Neural crest cell (in vitro differentiated cells): ENCODE data around the gene SCTR. TPM values are rescaled to one million over a fixed set of nuclear protein-coding genes. Genes with fewer than 3 reads are reported as not detected.

Experiments
- DNase-seq: peaks from one replicate; pipeline ENCODE4 v3.0.0; 2021; ENCODE audit warnings: low read depth, mixed read lengths, low spot score
- H3K27ac Mint-ChIP-seq: one replicate; pipeline ENCODE4 v1.8.0; 2021; ENCODE audit warnings: mild to moderate bottlenecking, mixed read lengths; ENCODE audit not compliant: unreplicated experiment
- H3K27me3 Mint-ChIP-seq: 2 replicates; pipeline ENCODE4 v1.8.0; 2021; ENCODE audit warnings: low read depth, mild to moderate bottlenecking, mixed read lengths
- H3K36me3 Mint-ChIP-seq: 2 replicates; pipeline ENCODE4 v1.8.0; 2021; ENCODE audit warnings: low read depth, mild to moderate bottlenecking, mixed read lengths
- H3K4me1 Mint-ChIP-seq: 2 replicates; pipeline ENCODE4 v1.8.0; 2021; ENCODE audit warnings: mixed read lengths
- H3K4me3 Mint-ChIP-seq: one replicate; pipeline ENCODE4 v1.8.0; 2021; ENCODE audit warnings: mild to moderate bottlenecking, mixed read lengths
- H3K9me3 Mint-ChIP-seq: 2 replicates; pipeline ENCODE4 v1.8.0; 2021; ENCODE audit warnings: mixed read lengths
- total RNA-seq: library from RNA; stranded (reverse); gene quantifications from 2 replicates; pipeline ENCODE4 v1.2.1, GENCODE V29; 2021
- TF ChIP-seq, protein P1 (sequence below): fragments of 200-600 bp; sonication (generic); conservative IDR thresholded peaks from 2 replicates; pipeline ENCODE4 v1.5.0; 2021; ENCODE audit warnings: antibody characterized with exemption, mild to moderate bottlenecking

Gene SCTR
- total RNA-seq, 1 donor from 2014 or later, result not detected

- DNase-seq, result no peak
- H3K4me1 Mint-ChIP-seq, result peaks cover 31% of the 10 kb centered on the region
- H3K4me3 Mint-ChIP-seq, result no peak overlapping the region
- peaks cover 6% of the 10 kb centered on the region for H3K9me3 Mint-ChIP-seq
- no peak overlapping the region for H3K27ac Mint-ChIP-seq
- H3K27me3 Mint-ChIP-seq, result peaks cover 6% of the 10 kb centered on the region
- H3K36me3 Mint-ChIP-seq, result peaks cover 6% of the 10 kb centered on the region
- TF ChIP-seq, protein P1, sequence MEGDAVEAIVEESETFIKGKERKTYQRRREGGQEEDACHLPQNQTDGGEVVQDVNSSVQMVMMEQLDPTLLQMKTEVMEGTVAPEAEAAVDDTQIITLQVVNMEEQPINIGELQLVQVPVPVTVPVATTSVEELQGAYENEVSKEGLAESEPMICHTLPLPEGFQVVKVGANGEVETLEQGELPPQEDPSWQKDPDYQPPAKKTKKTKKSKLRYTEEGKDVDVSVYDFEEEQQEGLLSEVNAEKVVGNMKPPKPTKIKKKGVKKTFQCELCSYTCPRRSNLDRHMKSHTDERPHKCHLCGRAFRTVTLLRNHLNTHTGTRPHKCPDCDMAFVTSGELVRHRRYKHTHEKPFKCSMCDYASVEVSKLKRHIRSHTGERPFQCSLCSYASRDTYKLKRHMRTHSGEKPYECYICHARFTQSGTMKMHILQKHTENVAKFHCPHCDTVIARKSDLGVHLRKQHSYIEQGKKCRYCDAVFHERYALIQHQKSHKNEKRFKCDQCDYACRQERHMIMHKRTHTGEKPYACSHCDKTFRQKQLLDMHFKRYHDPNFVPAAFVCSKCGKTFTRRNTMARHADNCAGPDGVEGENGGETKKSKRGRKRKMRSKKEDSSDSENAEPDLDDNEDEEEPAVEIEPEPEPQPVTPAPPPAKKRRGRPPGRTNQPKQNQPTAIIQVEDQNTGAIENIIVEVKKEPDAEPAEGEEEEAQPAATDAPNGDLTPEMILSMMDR, result no peak
Measured at GRCh38 chr2:119422360-119423107, 101.7 kb downstream of the SCTR start.

DNA sequence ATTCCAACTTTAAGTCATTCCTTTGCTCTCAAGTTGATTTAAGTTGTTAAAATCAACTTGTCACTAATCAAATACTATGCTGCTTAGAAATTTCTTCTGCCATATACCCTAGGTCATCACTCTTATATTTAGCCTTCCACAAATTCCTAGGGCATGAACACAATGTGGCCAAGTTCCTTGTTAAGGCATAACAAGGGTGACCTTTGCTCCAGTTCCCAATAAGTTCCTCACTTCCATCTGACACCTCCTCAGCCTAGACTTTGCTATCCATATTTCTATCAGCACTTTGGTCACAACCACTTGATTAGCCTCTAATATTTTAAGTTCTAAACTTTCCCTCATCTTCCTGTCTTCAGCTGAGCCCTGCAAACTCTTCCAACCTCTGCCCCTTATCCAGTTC, 102.5 kb downstream of the SCTR start:
- TF ChIP-seq, protein P1, result no peak
- Mint-ChIP-seq H3K27ac (no peak overlapping the region), H3K4me1 (peaks cover 24% of the 10 kb centered on the region), H3K9me3 (peaks cover 6% of the 10 kb centered on the region), H3K36me3 (peaks cover 6% of the 10 kb centered on the region), H3K4me3 (no peak overlapping the region), H3K27me3 (peaks cover 2% of the 10 kb centered on the region)
- no peak for DNase-seq

GRCh38 chr2:119421304-119421703, 103.0 kb downstream of the SCTR start:
- H3K4me3 Mint-ChIP-seq, result no peak overlapping the region
- TF ChIP-seq, protein P1, result no peak
- no peak overlapping the region for H3K27ac Mint-ChIP-seq
- no peak for DNase-seq
- no peaks in the 10 kb centered on the region for H3K27me3 Mint-ChIP-seq
- H3K9me3 Mint-ChIP-seq, result peaks cover 6% of the 10 kb centered on the region
- peaks cover 20% of the 10 kb centered on the region for H3K4me1 Mint-ChIP-seq
- peaks cover 6% of the 10 kb centered on the region for H3K36me3 Mint-ChIP-seq

DNA sequence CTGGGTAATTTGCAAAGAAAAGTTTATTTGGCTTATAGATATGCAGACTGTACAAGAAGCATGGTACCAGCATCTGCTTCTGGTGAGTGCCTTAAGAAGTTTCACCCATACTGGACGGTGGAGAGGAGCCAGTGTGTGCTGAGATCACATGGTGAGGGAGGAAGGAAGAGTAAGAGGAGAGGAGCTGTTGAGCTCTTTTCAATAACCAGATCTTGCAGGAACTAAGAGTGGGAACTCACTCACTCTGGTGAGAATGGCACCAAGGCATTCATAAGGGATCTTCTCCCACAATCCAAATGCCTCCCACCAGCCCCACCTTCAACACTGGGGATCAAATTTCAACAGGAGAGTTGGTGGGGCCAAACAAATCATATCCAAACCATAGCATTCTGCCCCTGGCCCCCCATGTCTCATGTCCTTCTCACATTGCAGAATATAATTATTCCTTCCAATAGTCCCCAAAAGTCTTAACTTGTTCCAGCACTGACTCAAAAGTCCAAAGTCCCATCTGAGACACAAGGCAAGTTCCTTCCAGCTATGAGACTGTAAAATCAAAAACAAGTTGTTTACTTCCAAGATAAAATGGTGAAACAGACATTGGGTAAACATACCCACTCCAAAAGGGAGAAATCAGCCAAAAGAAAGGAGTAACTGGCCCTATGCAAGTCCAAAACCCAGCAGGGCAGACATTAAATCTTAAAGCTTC, 104.3 kb downstream of the SCTR start:
- peaks cover 6% of the 10 kb centered on the region for H3K36me3 Mint-ChIP-seq
- H3K4me3 Mint-ChIP-seq, result no peak overlapping the region
- TF ChIP-seq, protein P1, result no peak
- peak overlapping the region; percentile 15 for H3K27ac Mint-ChIP-seq
- DNase-seq, result no peak
- H3K9me3 Mint-ChIP-seq, result peaks cover 6% of the 10 kb centered on the region
- no peaks in the 10 kb centered on the region for H3K27me3 Mint-ChIP-seq
- peaks cover 10% of the 10 kb centered on the region for H3K4me1 Mint-ChIP-seq

GRCh38 chr2:119419065-119419464, 105.2 kb downstream of the SCTR start:
- H3K27me3 Mint-ChIP-seq, result no peaks in the 10 kb centered on the region
- TF ChIP-seq, protein P1, result no peak
- H3K9me3 Mint-ChIP-seq, result peaks cover 6% of the 10 kb centered on the region
- peaks cover 10% of the 10 kb centered on the region for H3K4me1 Mint-ChIP-seq
- peaks cover 6% of the 10 kb centered on the region for H3K36me3 Mint-ChIP-seq
- DNase-seq, result no peak
- no peak overlapping the region for H3K4me3 Mint-ChIP-seq
- no peak overlapping the region for H3K27ac Mint-ChIP-seq
